Mesendoderm (in vitro differentiated cells): ENCODE results near the gene HSD17B12.

ENCODE experiments used
- DNase-seq: peaks from one replicate; pipeline ENCODE4 v3.0.0; 2013
- H2AK5ac ChIP-seq: 2 replicates; pipeline ENCODE4 v1.6.1; 2013; ENCODE audit warnings: low read length, inconsistent platforms
- H2BK120ac ChIP-seq: 2 replicates; pipeline ENCODE4 v1.6.1; 2013; ENCODE audit warnings: low read depth, mild to moderate bottlenecking, low read length, moderate library complexity, mixed read lengths
- H2BK15ac ChIP-seq: replicated peaks from 2 replicates; pipeline ENCODE4 v1.6.1; 2013; ENCODE audit warnings: low read depth, mild to moderate bottlenecking, moderate library complexity
- H2BK5ac ChIP-seq: 2 replicates; pipeline ENCODE4 v1.6.1; 2013; ENCODE audit warnings: low read length, inconsistent platforms
- H3K18ac ChIP-seq: 2 replicates; pipeline ENCODE4 v1.6.1; 2013; ENCODE audit warnings: mild to moderate bottlenecking, low read length, mixed read lengths
- H3K23ac ChIP-seq: one replicate; pipeline ENCODE4 v1.6.1; 2013; ENCODE audit warnings: low read length
- H3K27ac ChIP-seq: 2 replicates; pipeline ENCODE4 v1.5.1; 2013; ENCODE audit warnings: low read depth, mild to moderate bottlenecking, inconsistent platforms, low read length, moderate library complexity
- H3K27me3 ChIP-seq: 2 replicates; pipeline ENCODE4 v1.6.1; 2013; ENCODE audit warnings: low read length, control low read depth, mild to moderate bottlenecking, inconsistent platforms; ENCODE audit not compliant: insufficient read depth, poor library complexity
- H3K36me3 ChIP-seq: 2 replicates; pipeline ENCODE4 v1.6.1; 2013; ENCODE audit warnings: low read length, inconsistent platforms; ENCODE audit not compliant: control insufficient read depth, insufficient read depth
- H3K4ac ChIP-seq: one replicate; pipeline ENCODE4 v1.6.1; 2013; ENCODE audit warnings: low read depth, mild to moderate bottlenecking, low read length, moderate library complexity
- H3K4me1 ChIP-seq: 2 replicates; pipeline ENCODE4 v1.6.1; 2013; ENCODE audit warnings: low read depth, low read length, inconsistent platforms; ENCODE audit not compliant: control insufficient read depth
- H3K4me2 ChIP-seq: 2 replicates; pipeline ENCODE4 v1.6.1; 2013; ENCODE audit warnings: low read length
- H3K4me3 ChIP-seq: 2 replicates; pipeline ENCODE4 v1.5.1; 2013; ENCODE audit warnings: mild to moderate bottlenecking, low read length
- H3K56ac ChIP-seq: one replicate; pipeline ENCODE4 v1.6.1; 2013; ENCODE audit warnings: low read length
- H3K79me1 ChIP-seq: 2 replicates; pipeline ENCODE4 v1.6.1; 2013; ENCODE audit warnings: low read length, inconsistent platforms
- H3K79me2 ChIP-seq: 2 replicates; pipeline ENCODE4 v1.6.1; 2013; ENCODE audit warnings: mild to moderate bottlenecking, low read length; ENCODE audit not compliant: control insufficient read depth, insufficient read depth
- H3K9ac ChIP-seq: 2 replicates; pipeline ENCODE4 v1.6.1; 2013; ENCODE audit warnings: low read length, inconsistent platforms
- H4K5ac ChIP-seq: one replicate; pipeline ENCODE4 v1.6.1; 2013; ENCODE audit warnings: low read length
- H4K8ac ChIP-seq: one replicate; pipeline ENCODE4 v1.6.1; 2013; ENCODE audit warnings: low read depth, mild to moderate bottlenecking, control low read depth, low read length, moderate library complexity
- WGBS: extraction: QIAGEN DNeasy Blood & Tissue Kit; methylation state at CpG from one replicate; pipeline ENCODE4 v1.1.7; 2013; ENCODE audit warnings: low lambda C conversion rate, missing lambda C conversion rate; ENCODE audit not compliant: insufficient coverage; ENCODE audit errors: extremely low coverage; 5-methylcytosine and 5-hydroxymethylcytosine counted together

HSD17B12 gene

GRCh38 chr11:43693069-43693468, 12.5 kb downstream of the HSD17B12 start:
- no peak overlapping the region for H3K56ac ChIP-seq
- H4K5ac ChIP-seq = no peak overlapping the region
- peaks cover 29% of the 10 kb centered on the region for H3K79me1 ChIP-seq
- no peak for DNase-seq
- no peak overlapping the region for H4K8ac ChIP-seq
- no peak overlapping the region for H3K4me2 ChIP-seq
- H2BK15ac ChIP-seq = no peak overlapping the region
- H3K27ac ChIP-seq = no peak overlapping the region
- H3K23ac ChIP-seq = no peak overlapping the region
- no peak overlapping the region for H2AK5ac ChIP-seq
- H2BK120ac ChIP-seq = no peak overlapping the region
- no peak overlapping the region for H3K4me3 ChIP-seq
- H2BK5ac ChIP-seq = no peak overlapping the region
- no peak overlapping the region for H3K4ac ChIP-seq
- H3K79me2 ChIP-seq = peaks cover 52% of the 10 kb centered on the region
- H3K4me1 ChIP-seq = peaks cover 2% of the 10 kb centered on the region
- H3K18ac ChIP-seq = no peak overlapping the region
- H3K36me3 ChIP-seq = no peaks in the 10 kb centered on the region
- no peaks in the 10 kb centered on the region for H3K27me3 ChIP-seq
- no peak overlapping the region for H3K9ac ChIP-seq
- WGBS = no CpG with 5 or more reads among the region's 2 CpGs

- DNase-seq = no peak
These were observed 13.2 kb downstream of the HSD17B12 start for GRCh38 chr11:43693731-43694130.

GRCh38 chr11:43694477-43694876, 13.9 kb downstream of the HSD17B12 start:
- no peak overlapping the region for H3K4ac ChIP-seq
- no peak overlapping the region for H4K8ac ChIP-seq
- no peak overlapping the region for H2BK120ac ChIP-seq
- no peak overlapping the region for H3K27ac ChIP-seq
- H4K5ac ChIP-seq = no peak overlapping the region
- H3K4me3 ChIP-seq = no peak overlapping the region
- H3K4me2 ChIP-seq = no peak overlapping the region
- no peak overlapping the region for H3K18ac ChIP-seq
- H2BK15ac ChIP-seq = no peak overlapping the region
- H3K27me3 ChIP-seq = no peaks in the 10 kb centered on the region
- H2AK5ac ChIP-seq = no peak overlapping the region
- H3K4me1 ChIP-seq = peaks cover 2% of the 10 kb centered on the region
- no CpG with 5 or more reads among the region's 2 CpGs for WGBS
- H3K79me1 ChIP-seq = peaks cover 26% of the 10 kb centered on the region
- no peaks in the 10 kb centered on the region for H3K36me3 ChIP-seq
- H2BK5ac ChIP-seq = no peak overlapping the region
- no peak for DNase-seq
- no peak overlapping the region for H3K56ac ChIP-seq
- H3K79me2 ChIP-seq = peaks cover 49% of the 10 kb centered on the region
- no peak overlapping the region for H3K9ac ChIP-seq
- H3K23ac ChIP-seq = no peak overlapping the region

More at GRCh38 chr11:43693731-43694130, 13.2 kb downstream of the HSD17B12 start:
- no peak overlapping the region for H3K56ac ChIP-seq
- no peak overlapping the region for H4K5ac ChIP-seq
- no peak overlapping the region for H2BK5ac ChIP-seq
- H2AK5ac ChIP-seq = no peak overlapping the region
- no peaks in the 10 kb centered on the region for H3K27me3 ChIP-seq
- no CpG with 5 or more reads among the region's 3 CpGs for WGBS
- no peak overlapping the region for H3K4me3 ChIP-seq
- no peak overlapping the region for H3K4me2 ChIP-seq
- no peak overlapping the region for H3K18ac ChIP-seq
- no peak overlapping the region for H2BK120ac ChIP-seq
- peaks cover 2% of the 10 kb centered on the region for H3K4me1 ChIP-seq
- H3K9ac ChIP-seq = no peak overlapping the region
- peaks cover 51% of the 10 kb centered on the region for H3K79me2 ChIP-seq
- H4K8ac ChIP-seq = no peak overlapping the region
- H3K36me3 ChIP-seq = no peaks in the 10 kb centered on the region
- H3K27ac ChIP-seq = no peak overlapping the region
- H3K79me1 ChIP-seq = peaks cover 28% of the 10 kb centered on the region
- no peak overlapping the region for H3K4ac ChIP-seq
- no peak overlapping the region for H3K23ac ChIP-seq
- no peak overlapping the region for H2BK15ac ChIP-seq

- no peaks in the 10 kb centered on the region for H3K4me1 ChIP-seq
- H3K56ac ChIP-seq = no peak overlapping the region
- no peak overlapping the region for H3K9ac ChIP-seq
- no peak overlapping the region for H2BK5ac ChIP-seq
- H3K4ac ChIP-seq = no peak overlapping the region
- no peak overlapping the region for H3K23ac ChIP-seq
- WGBS = no CpG with 5 or more reads among the region's 1 CpG
- H3K4me3 ChIP-seq = no peak overlapping the region
- DNase-seq = no peak
- no peak overlapping the region for H2AK5ac ChIP-seq
- no peak overlapping the region for H4K8ac ChIP-seq
- H3K27me3 ChIP-seq = no peaks in the 10 kb centered on the region
- no peak overlapping the region for H2BK15ac ChIP-seq
- H3K18ac ChIP-seq = no peak overlapping the region
- peaks cover 16% of the 10 kb centered on the region for H3K79me1 ChIP-seq
- H4K5ac ChIP-seq = no peak overlapping the region
- H3K4me2 ChIP-seq = no peak overlapping the region
- H3K36me3 ChIP-seq = no peaks in the 10 kb centered on the region
- peaks cover 43% of the 10 kb centered on the region for H3K79me2 ChIP-seq
- H2BK120ac ChIP-seq = no peak overlapping the region
- H3K27ac ChIP-seq = no peak overlapping the region
These were observed 17.1 kb downstream of the HSD17B12 start for GRCh38 chr11:43697679-43698078.

GRCh38 chr11:43699870-43700269, 19.3 kb downstream of the HSD17B12 start:
- H3K56ac ChIP-seq = no peak overlapping the region
- no peak for DNase-seq

GRCh38 chr11:43706631-43707030, 26.1 kb downstream of the HSD17B12 start:
- WGBS = no CpG with 5 or more reads among the region's 1 CpG
- H3K79me2 ChIP-seq = peaks cover 20% of the 10 kb centered on the region

More at GRCh38 chr11:43699870-43700269, 19.3 kb downstream of the HSD17B12 start:
- Histone ChIP-seq H2BK15ac (no peak overlapping the region), H3K27ac (no peak overlapping the region), H3K36me3 (no peaks in the 10 kb centered on the region), H3K4ac (no peak overlapping the region), H3K79me1 (peaks cover 14% of the 10 kb centered on the region), H2AK5ac (no peak overlapping the region), H3K4me1 (no peaks in the 10 kb centered on the region), H3K4me3 (no peak overlapping the region), H4K8ac (no peak overlapping the region), H2BK120ac (no peak overlapping the region), H3K79me2 (peaks cover 38% of the 10 kb centered on the region), H2BK5ac (no peak overlapping the region), H3K4me2 (no peak overlapping the region), H4K5ac (no peak overlapping the region), H3K9ac (no peak overlapping the region), H3K23ac (no peak overlapping the region), H3K27me3 (no peaks in the 10 kb centered on the region), H3K18ac (no peak overlapping the region)
- WGBS = no CpG with 5 or more reads among the region's 1 CpG

More at GRCh38 chr11:43706631-43707030, 26.1 kb downstream of the HSD17B12 start:
- no peak overlapping the region for H3K23ac ChIP-seq
- no peak for DNase-seq
- H3K9ac ChIP-seq = no peak overlapping the region
- no peak overlapping the region for H2BK5ac ChIP-seq
- no peak overlapping the region for H3K4me3 ChIP-seq
- H3K4me1 ChIP-seq = no peaks in the 10 kb centered on the region
- H2BK15ac ChIP-seq = no peak overlapping the region
- H3K56ac ChIP-seq = no peak overlapping the region
- H3K4ac ChIP-seq = no peak overlapping the region
- H3K4me2 ChIP-seq = no peak overlapping the region
- H2BK120ac ChIP-seq = no peak overlapping the region
- no peak overlapping the region for H3K18ac ChIP-seq
- no peak overlapping the region for H4K5ac ChIP-seq
- no peak overlapping the region for H3K27ac ChIP-seq
- H3K36me3 ChIP-seq = peaks cover 2% of the 10 kb centered on the region
- peaks cover 8% of the 10 kb centered on the region for H3K79me1 ChIP-seq
- H4K8ac ChIP-seq = no peak overlapping the region
- no peaks in the 10 kb centered on the region for H3K27me3 ChIP-seq
- H2AK5ac ChIP-seq = no peak overlapping the region
